ENCODE results near the gene PLET1.

Gene PLET1

DNA sequence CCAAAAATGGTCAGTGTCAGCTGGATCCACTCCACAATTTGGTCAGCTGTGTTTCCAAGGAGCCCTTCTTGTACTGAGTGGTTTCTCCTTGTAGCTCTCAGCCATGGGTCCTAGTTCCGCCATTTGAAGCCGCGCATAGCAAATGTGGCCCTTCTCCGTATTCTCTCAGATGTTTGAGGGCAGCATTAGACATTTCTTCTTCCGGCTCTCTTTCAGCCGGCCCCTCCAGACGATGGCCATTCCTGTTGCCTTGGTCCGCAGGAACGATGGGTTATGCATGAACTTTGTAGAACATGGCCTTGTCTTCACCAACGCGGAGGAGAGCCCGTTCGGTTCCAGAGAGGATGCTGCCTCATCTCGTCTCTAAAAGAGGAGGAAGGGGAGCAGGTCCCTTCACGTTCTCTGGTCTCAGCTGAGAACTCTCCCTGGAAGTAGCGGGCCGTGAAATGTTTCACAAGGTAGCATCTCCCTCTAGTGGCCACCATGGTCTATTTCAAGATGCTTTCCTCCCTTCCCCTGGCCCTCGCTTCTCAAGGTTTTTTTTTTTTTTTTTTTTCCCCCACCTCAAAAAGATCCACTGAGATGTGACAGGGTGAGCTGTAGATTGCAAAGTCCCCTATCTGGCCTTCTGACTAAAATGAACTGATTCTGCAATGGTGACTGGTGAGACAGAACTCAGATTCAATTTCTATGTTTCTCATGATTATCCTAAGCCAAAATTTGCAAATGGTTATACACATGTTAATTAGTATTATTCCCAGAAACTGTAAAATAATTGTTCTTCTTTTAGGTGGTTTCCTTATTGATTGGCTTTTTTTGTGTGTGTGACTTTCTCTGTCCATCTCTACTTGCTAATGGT lies 19.8 kb upstream of the PLET1 start:
- peak; percentile 85 for DNase-seq

GRCh38 chr11:112279901-112280267 lies 19.2 kb upstream of the PLET1 start:
- DNase-seq: peak; percentile 70

- no peak for DNase-seq
These were observed 18.1 kb upstream of the PLET1 start for GRCh38 chr11:112278803-112279202.

DNA sequence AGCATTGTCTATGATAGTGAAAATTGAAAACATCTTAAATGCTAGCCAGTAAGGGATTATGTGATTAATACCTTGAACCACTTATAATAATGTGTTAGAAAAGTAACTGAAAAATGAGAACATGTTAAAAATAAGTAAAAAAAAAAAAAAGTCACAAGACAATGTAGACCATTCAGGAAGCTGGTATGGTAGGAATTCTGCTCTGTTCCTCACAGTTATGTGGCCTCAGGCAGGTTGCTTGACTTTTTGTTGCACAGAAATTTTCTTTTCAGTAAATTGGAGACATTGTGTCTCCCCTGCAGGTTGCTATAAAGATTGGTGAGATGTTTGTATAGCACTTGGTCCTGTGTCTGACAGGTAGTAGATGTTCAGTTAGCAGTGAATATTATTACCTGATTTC lies 17.3 kb upstream of the PLET1 start:
- DNase-seq: no peak

DNA sequence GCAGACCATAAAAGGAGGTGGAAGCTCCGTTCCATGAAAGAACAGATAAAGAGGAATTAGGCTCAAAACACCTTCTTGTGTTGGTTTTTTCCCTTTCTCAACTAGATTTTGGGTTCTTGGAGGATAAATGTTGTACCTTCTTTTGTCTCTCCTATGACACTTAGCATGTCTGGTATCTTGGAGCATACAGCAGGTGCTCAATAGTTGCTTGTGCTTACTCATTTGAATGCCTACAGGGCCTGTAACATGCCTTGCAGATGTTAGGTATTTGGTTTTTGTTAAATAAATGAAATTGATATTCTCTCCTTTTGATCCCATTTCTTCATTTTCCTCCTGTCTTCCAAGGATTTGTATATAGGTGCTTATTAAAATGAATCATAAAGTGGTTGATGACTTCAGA lies 16.4 kb upstream of the PLET1 start:
- DNase-seq: no peak

GRCh38 chr11:112274007-112274783 lies 13.5 kb upstream of the PLET1 start:
- no peak for DNase-seq

DNA sequence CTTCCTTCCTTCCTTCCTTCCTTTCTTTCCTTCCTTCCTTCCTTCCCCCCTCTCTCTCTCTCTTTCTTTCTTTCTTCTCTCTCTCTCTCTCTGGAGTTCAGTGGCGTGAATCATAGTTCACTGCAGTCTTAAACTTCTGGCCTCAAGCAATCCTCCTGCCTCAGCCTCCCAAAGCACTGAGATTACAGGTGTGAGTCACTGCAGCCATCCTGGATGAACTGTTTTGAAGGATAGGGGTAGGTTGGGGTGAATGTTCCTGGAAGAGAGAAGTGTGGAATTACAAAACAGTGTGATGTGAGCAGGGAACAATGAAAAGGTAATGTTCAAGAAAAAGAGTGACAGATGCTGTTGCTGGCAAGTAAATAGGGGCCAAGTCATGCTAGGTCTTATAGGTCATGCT lies 12.4 kb upstream of the PLET1 start:
- no peak for DNase-seq

GRCh38 chr11:112271242-112271641 lies 10.6 kb upstream of the PLET1 start:
- no peak for DNase-seq

GRCh38 chr11:112270551-112271180 lies 10.0 kb upstream of the PLET1 start:
- DNase-seq: no peak

- no peak for DNase-seq
These were observed 8.5 kb upstream of the PLET1 start for GRCh38 chr11:112269139-112269538.

GRCh38 chr11:112268406-112268805 lies 7.7 kb upstream of the PLET1 start:
- DNase-seq: no peak

GRCh38 chr11:112267188-112267591 lies 6.5 kb upstream of the PLET1 start:
- DNase-seq: no peak

GRCh38 chr11:112266410-112266778 lies 5.7 kb upstream of the PLET1 start:
- DNase-seq: no peak

DNA sequence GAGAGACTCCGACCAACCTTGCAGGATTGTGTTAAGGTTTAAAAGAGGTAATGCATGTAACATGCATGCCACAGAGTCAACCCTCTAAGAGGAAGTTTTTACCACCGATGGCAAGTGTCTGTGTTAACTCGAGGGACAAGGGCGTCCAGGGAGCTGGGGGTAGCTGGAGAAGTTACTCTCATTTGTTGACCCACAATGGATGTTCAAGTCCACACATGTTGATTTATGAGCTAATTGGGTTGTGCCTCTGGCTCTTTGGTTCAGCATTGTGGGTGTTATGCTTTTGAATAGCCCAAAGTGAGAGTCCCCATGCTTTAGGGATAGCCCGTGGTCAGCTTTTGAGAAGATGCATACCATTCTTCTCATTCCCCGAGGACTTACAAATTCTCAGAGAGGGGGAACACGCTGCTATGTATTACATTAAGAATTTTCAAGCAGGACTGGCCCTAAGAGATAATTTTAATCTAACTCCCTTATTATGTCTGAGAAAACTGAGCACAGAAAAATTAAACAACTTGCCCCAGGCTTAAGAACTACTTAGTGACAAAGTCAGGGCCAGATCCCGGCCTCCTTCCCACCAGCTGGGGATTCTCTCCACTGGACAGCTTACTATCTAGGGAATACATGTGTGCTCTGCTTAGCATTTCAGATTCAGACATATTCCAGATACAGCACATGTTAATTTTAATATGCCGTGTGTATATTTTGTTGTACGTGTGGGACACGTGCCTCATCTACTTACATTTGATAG lies 5.2 kb upstream of the PLET1 start:
- DNase-seq: no peak

DNA sequence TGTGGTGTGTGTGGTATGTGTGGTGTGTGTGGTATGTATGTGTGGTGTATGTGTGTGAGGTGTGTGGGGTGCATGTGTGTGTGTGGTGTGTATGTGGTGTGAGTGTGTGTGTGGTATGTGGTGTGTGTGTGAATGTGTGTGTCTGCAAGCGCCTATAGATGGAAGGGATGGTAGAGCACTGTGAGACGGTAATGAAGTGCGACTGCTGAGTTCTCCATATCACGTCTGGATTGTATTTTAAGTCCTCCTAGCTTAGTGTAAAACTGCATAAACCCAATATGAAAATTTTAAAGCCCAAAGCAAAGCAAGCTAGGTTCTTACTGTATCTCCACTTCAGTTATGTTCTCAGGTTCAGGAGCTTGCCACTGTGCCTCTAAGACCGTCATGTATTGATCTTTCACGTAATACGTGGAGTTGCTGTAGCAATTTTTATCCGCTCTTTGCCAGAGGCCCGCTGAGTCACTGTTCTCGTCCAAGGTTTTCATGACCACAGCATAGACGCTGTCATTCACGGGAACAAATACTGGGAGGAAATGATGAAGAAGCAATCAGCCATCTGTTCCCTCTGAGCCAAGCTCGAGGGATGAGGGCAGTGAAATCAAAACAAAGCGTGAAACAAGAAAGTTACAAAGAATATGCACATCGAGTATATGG lies 5.5 kb downstream of the PLET1 start:
- no peak for DNase-seq

DNA sequence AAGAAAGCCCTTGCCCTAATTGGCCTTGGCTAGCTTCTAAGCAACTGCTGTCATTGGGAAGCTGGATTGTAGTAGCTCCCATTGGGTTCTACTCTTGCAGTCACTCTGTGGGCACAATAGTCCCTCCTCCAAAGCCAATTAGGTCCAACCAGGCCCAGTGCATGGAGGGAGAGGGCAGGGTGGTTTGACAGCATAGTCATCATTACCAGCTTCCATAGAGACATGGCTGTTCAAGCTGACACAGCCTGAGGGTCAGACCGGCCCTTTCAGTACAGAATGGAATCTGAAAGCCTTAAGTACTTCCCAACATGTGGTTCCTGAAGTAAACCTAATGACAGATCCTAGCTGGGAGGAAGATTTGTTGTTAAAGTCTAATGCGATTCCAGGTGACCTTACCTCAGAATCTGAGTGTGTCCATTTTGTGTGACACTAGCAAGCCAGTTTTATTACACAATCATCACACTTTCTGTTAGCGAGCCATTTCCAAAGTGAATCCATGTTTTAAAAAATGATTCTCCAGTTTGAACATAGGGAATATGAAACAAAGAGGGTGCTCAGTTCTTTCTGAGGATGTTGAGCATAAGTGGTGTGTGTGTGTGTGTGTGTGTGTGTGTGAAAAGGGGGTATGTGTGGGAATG lies 6.9 kb downstream of the PLET1 start:
- DNase-seq: no peak

DNA sequence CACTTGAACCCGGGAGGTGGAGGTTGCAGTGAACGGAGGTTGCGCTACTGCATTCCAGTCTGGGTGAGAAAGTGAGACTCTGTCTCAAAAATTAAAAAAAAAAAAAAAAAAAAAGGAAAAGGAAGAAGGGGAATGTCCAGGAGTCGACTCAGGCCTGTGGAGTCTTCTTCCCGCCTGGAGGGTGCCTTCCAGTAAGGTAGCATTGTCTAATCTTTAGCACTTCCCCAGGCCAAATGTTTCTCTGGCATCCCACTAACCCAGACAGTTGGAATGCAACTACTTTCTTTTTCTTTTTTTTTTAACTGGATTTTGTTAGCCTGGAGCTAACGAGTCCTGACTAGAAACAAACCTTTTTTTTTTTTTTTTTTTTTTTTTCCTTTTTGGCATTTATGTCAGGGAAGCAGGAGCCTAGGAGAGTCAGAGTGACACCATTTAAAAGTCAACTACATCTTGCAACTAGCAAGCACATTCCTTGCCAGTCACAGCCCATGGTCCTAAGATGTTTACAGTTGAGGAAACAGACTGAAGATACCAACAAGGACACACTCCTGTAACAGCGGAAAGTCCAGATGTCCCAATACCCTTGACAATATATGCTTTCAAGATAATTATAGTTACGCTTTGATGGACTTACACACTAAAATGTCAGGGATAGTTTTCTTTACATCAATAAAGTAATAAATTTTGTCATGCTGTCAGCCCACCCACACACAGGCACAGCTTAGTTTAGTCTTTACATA lies 10.6 kb downstream of the PLET1 start:
- DNase-seq: no peak

- no peak for DNase-seq
These were observed 12.5 kb downstream of the PLET1 start for GRCh38 chr11:112248201-112248600.

GRCh38 chr11:112247201-112247600 lies 13.5 kb downstream of the PLET1 start:
- no peak for DNase-seq

- DNase-seq: no peak
These were observed 19.2 kb downstream of the PLET1 start for GRCh38 chr11:112241486-112241885.

GRCh38 chr11:112238041-112238440 lies 22.6 kb downstream of the PLET1 start:
- DNase-seq: no peak

Data from activated CD4-positive, alpha-beta T cell treated with anti-CD3 and anti-CD28 coated beads, Interleukin-2, amount 50 U/mL, for 16 hours (primary cell).